K562 (cell line): ENCODE measurements around the gene RFT1. TPM values are rescaled to one million over a fixed set of nuclear protein-coding genes. Genes with fewer than 3 reads are reported as not detected.
A peak's percentile ranks its signal among the peaks of the same experiment; 100 is the strongest.
"Not testable (repeated sequence)": the region's sequence is repeated elsewhere in the genome, so short reads cannot be mapped to it uniquely, and the experiment has no call there.

Source experiments
- ATAC-seq: fragments of 200-7000 bp; cut with Tn5 transposase; 3 replicates; pipeline ENCODE4 v1.9.1; 2020; ENCODE audit warnings: moderate library complexity
- BruUV-seq: library from RNA; stranded (reverse); fragments of 400-500 nt; replicated peaks from 2 replicates; lab custom pipeline; 2021; lab: Mats Ljungman, UMichigan
- CTCF ChIA-PET: fragments of 300-600 bp; formaldehyde crosslinking; extraction: SDS; loops from one replicate; lab custom pipeline; 2021; ENCODE audit warnings: low intra/inter-chr PET ratio; lab: Yijun Ruan, JAX
- POLR2A ChIA-PET: fragments of 300-600, 350-650 bp; sonication (Branson Sonifier 250); formaldehyde crosslinking; extraction: SDS; loops from one replicate; lab custom pipeline; 2021; ENCODE audit warnings: antibody characterized with exemption, inconsistent platforms; lab: Yijun Ruan, JAX
- DNase-seq, 4 experiments: peaks; one replicate each; pipeline versions ENCODE4 v3.0.0 to v3.0.0-alpha.2; 2011 to 2018; ENCODE audit warnings: low spot score in 3 of 4, mixed read lengths in 3 of 4; ENCODE audit errors: extremely low read depth in 1 of 4
- FAIRE-seq: peaks from 2 replicates; lab custom pipeline; 2011; peaks lifted over from hg19 to GRCh38; lab: Jason Lieb, UNC
- H2AFZ ChIP-seq: 2 replicates; pipeline ENCODE4 v1.6.0; 2011; ENCODE audit warnings: low read depth, low read length, control low read depth, inconsistent platforms
- H3K27ac ChIP-seq: fragments of 200-600 bp; 3 replicates; pipeline ENCODE4 v1.8.0; 2011; ENCODE audit warnings: low read depth, mild to moderate bottlenecking, control low read depth, inconsistent platforms, low read length, moderate library complexity, mixed read lengths; ENCODE audit errors: extremely low read depth
- H3K27me3 ChIP-seq, 2 experiments: fragments of 300-600 bp in 1 of 2; 2 replicates in 1 of 2; 3 replicates in 1 of 2; pipeline versions ENCODE4 v1.6.0 to v1.8.0; 2011; ENCODE audit warnings: inconsistent platforms in 2 of 2, low read length in 2 of 2, mild to moderate bottlenecking in 1 of 2, mixed read lengths in 1 of 2, moderate library complexity in 1 of 2; ENCODE audit not compliant: control insufficient read depth in 2 of 2, insufficient read depth in 2 of 2
- H3K36me3 ChIP-seq: fragments of 300-600 bp; 3 replicates; pipeline ENCODE4 v1.8.0; 2011; ENCODE audit warnings: mild to moderate bottlenecking, low read length, inconsistent platforms; ENCODE audit not compliant: control insufficient read depth, insufficient read depth
- H3K4me1 ChIP-seq, 2 experiments: fragments of 200-600 bp in 1 of 2; replicated peaks in 1 of 2; 2 replicates in 1 of 2; 3 replicates in 1 of 2; pipeline versions ENCODE4 v1.5.1 to v1.8.0; 2011; ENCODE audit warnings: inconsistent platforms in 2 of 2, low read length in 2 of 2, mild to moderate bottlenecking in 1 of 2, mixed read lengths in 1 of 2, moderate library complexity in 1 of 2; ENCODE audit not compliant: control insufficient read depth in 2 of 2, insufficient read depth in 2 of 2
- H3K4me2 ChIP-seq: 2 replicates; pipeline ENCODE4 v1.6.1; 2011; ENCODE audit warnings: low read length, control low read depth, inconsistent platforms, mixed read lengths; ENCODE audit not compliant: insufficient read depth
- H3K4me3 ChIP-seq: fragments of 200-600 bp; sonication (generic), shearing (Covaris generic); 2 replicates; pipeline ENCODE4 v1.5.1; 2016; ENCODE audit warnings: control low read depth, inconsistent platforms
- H3K79me2 ChIP-seq: fragments of 200-600 bp; 3 replicates; pipeline ENCODE4 v1.8.0; 2011; ENCODE audit warnings: low read length, inconsistent platforms; ENCODE audit not compliant: control insufficient read depth, insufficient read depth
- H3K9ac ChIP-seq, 2 experiments: 2 replicates each; pipeline versions ENCODE4 v1.6.0 to v1.6.1; 2011; ENCODE audit warnings: low read depth in 2 of 2, low read length in 2 of 2, control low read depth in 1 of 2, inconsistent platforms in 1 of 2, mild to moderate bottlenecking in 1 of 2, mixed read lengths in 1 of 2; ENCODE audit not compliant: insufficient read depth in 1 of 2
- H3K9me1 ChIP-seq: one replicate; pipeline ENCODE4 v1.6.0; 2011; ENCODE audit warnings: inconsistent platforms, mild to moderate bottlenecking, low read length, moderate library complexity; ENCODE audit not compliant: control insufficient read depth, insufficient read depth
- H3K9me3 ChIP-seq: replicated peaks from 2 replicates; pipeline ENCODE4 v1.5.1; 2011; ENCODE audit warnings: low read depth, low read length, inconsistent platforms; ENCODE audit not compliant: control insufficient read depth, insufficient read depth
- H4K20me1 ChIP-seq: replicated peaks from 2 replicates; pipeline ENCODE4 v1.6.1; 2011; ENCODE audit warnings: low read length, inconsistent platforms, mixed read lengths; ENCODE audit not compliant: control insufficient read depth, insufficient read depth
- BMI1 ChIP-seq: fragments of 150-350 bp; IDR thresholded peaks from 2 replicates; pipeline ENCODE4 v1.6.1; 2014; ENCODE audit warnings: low read length
- NFE2L1 ChIP-seq: fragments of 450-650 bp; IDR thresholded peaks from 2 replicates; pipeline ENCODE4 v1.6.1; 2016; ENCODE audit warnings: missing genetic modification characterization, low read depth, mild to moderate bottlenecking, missing compliant biosample characterization, moderate library complexity, borderline replicate concordance
- NR2C1 ChIP-seq, 2 experiments: fragments of 450-650 bp; IDR thresholded peaks; 2 replicates each; pipeline ENCODE4 v1.6.1; 2017; ENCODE audit warnings: mild to moderate bottlenecking in 2 of 2, antibody characterized with exemption in 1 of 2, inconsistent platforms in 1 of 2, missing compliant biosample characterization in 1 of 2, missing genetic modification characterization in 1 of 2
- PRPF4 ChIP-seq: fragments of 200-400 bp; formaldehyde crosslinking; IDR thresholded peaks from one replicate; pipeline ENCODE4 v1.6.1; 2017; ENCODE audit warnings: low read length, low read depth, mild to moderate bottlenecking; ENCODE audit not compliant: insufficient read depth, poor library complexity, severe bottlenecking
- REST ChIP-seq, 2 experiments: fragments of 450-650 bp; formaldehyde crosslinking in 1 of 2; IDR thresholded peaks; 2 replicates each; pipeline versions ENCODE4 v1.4.0 to v1.6.1; 2014 to 2020; ENCODE audit warnings: mild to moderate bottlenecking in 2 of 2, borderline replicate concordance in 1 of 2, low read depth in 1 of 2
- ZNF121 ChIP-seq: sonication (generic); formaldehyde crosslinking; conservative IDR thresholded peaks from 2 replicates; pipeline ENCODE4 v1.8.0; 2022; ENCODE audit warnings: missing genetic modification reagents
- WGBS: fragments of 100-300 bp; shearing (Covaris generic); methylation state at CpG from one replicate; pipeline ENCODE4 v1.1.6; 2016; ENCODE audit warnings: low coverage, mixed read lengths; ENCODE audit not compliant: insufficient coverage; ENCODE audit errors: missing lambda C conversion rate; 5-methylcytosine and 5-hydroxymethylcytosine counted together
- in situ Hi-C: fragments of 300-500 bp; cut with MboI; formaldehyde crosslinking; loops from 4 replicates; pipeline ENCODE4 v1.15.0; 2018; ENCODE audit warnings: inconsistent platforms, mixed read lengths
- intact Hi-C: fragments of 100-400 bp; cut with micrococcal nuclease; formaldehyde crosslinking; loops from 2 replicates; pipeline ENCODE4 v1.14.2; 2022
- polyA plus RNA-seq, 8 experiments: library from polyadenylated mRNA; depleted of rRNA in 4 of 8; stranded (reverse) in 5 of 8; unstranded in 3 of 8; fragments of >200 nt; fragmentation: Nextera tagmentation in 2 of 8; fragmentation: Illumina TruSeq in 1 of 8; extraction: Ambion mirVana in 2 of 8; extraction: Trizol in 1 of 8; gene quantifications; 2 replicates each; pipeline versions ENCODE4 v1.2.1 to v1.2.3, GENCODE V29; 2011 to 2014; ENCODE audit warnings: inconsistent platforms in 1 of 8, missing spikeins in 1 of 8
- total RNA-seq, 7 experiments: library from RNA; depleted of rRNA in 6 of 7; stranded (reverse); fragments of >200 nt in 6 of 7; fragmentation: Illumina TruSeq in 2 of 7; extraction: Trizol in 2 of 7; gene quantifications; 2 replicates each; pipeline versions ENCODE4 v1.2.1 to v1.2.3, GENCODE V29; 2011 to 2021; ENCODE audit warnings: low replicate concordance in 1 of 7

The RFT1 gene
- total and polyA plus RNA-seq, 9 of the 15 experiments (the other 6 are each of a cell fraction or from before 2014, with no cell fraction given), result 4.4 to 23.8 (median 8.9) TPM

DNA sequence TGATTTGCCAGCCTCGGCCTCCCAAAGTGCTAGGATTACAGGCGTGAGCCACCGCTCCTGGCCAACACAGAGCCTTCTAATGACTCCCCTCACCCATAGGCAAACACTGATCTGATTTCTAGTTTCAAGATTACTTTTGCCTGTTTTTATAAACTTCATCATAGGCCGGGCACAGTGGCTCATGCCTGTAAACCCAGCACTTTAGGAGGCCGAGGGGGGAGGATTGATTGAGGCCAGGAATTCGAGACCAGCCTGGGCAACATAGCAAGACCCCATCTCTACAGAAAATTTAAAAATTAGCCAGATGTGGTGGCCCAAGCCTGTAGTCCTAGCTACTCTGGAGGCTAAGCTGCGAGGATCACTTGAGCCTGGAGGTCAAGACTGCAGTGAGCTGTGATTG is 76.0 kb downstream of the RFT1 start:
- H3K4me3 ChIP-seq, H2AFZ ChIP-seq, intact Hi-C loops, H3K9ac ChIP-seq, H3K4me1 ChIP-seq, CTCF ChIA-PET, H3K9me3 ChIP-seq, H3K27ac ChIP-seq, in situ Hi-C loops, H3K4me2 ChIP-seq, H3K79me2 ChIP-seq, BruUV-seq, ATAC-seq, H3K36me3 ChIP-seq, POLR2A ChIA-PET, DNase-seq, H3K9me1 ChIP-seq, H3K27me3 ChIP-seq, FAIRE-seq, H4K20me1 ChIP-seq: not testable (repeated sequence)
- WGBS, result 16% methylated on average over 6 of the region's 7 CpGs
- TF ChIP-seq ZNF121 (CRISPR knock-in tag), result peak; percentile 84

DNA sequence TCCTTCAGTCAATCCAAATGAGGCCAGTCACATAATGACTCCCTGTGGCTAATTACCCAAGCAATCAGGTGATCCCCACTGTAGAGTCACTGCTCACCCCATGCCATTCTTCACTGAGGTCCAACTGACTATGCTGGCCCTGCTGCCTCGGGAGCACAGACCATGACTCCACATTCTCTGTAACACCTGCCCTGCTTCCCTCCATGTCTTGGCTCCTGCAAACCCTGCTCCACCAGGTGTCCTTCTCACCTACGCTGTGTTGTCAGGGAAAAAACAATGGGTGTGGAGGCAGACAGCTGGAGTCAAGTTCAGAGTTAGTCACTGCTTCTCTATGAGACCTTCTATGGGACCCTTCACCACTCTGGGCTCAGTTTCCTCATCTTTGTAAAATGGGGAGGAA is 78.3 kb downstream of the RFT1 start:
- intact Hi-C loops (no loop called here), in situ Hi-C loops (no loop called here)
- H3K79me2 ChIP-seq, result no peaks in the 10 kb centered on the region
- H2AFZ ChIP-seq, result no peak overlapping the region
- H3K9ac ChIP-seq, result no peak overlapping the region
- no peaks in the 10 kb centered on the region for H3K36me3 ChIP-seq
- no peaks in the 10 kb centered on the region for H3K27me3 ChIP-seq
- no TSS peak for BruUV-seq
- WGBS, result 10% methylated on average over 2 of the region's 2 CpGs
- no peak overlapping the region for H3K27ac ChIP-seq
- CTCF ChIA-PET, result no interaction called here
- H3K4me2 ChIP-seq, result no peak overlapping the region
- no peaks in the 10 kb centered on the region for H3K9me3 ChIP-seq
- ATAC-seq (no peak), DNase-seq (no peak), FAIRE-seq (no peak)
- H3K9me1 ChIP-seq, result no peaks in the 10 kb centered on the region
- POLR2A ChIA-PET, result no interaction called here
- no peak overlapping the region for H3K4me3 ChIP-seq
- no peaks in the 10 kb centered on the region for H4K20me1 ChIP-seq
- H3K4me1 ChIP-seq, result peaks cover under 1 to 3% of the 10 kb centered on the region in 2 experiments; a peak in 4 of 5 replicates
- TF ChIP-seq NFE2L1 (tag), result no peak
- TF ChIP-seq PRPF4, result no peak
- TF ChIP-seq REST (IDR thresholded peaks at IDR 0.05; ENCODE audit: borderline replicate concordance), result no peak
- no peak for TF ChIP-seq REST (CRISPR knock-in tag; IDR thresholded peaks at IDR 0.05; ENCODE audit: low read depth)
- TF ChIP-seq BMI1, result no peak
- no peak for TF ChIP-seq NR2C1 (IDR thresholded peaks at IDR 0.05)
- TF ChIP-seq NR2C1 (tag; IDR thresholded peaks at IDR 0.05), result no peak
